Neural cell (in vitro differentiated cells): Measurements from ENCODE around the gene SNX10.

ENCODE experiments used
- EZH2 ChIP-seq: fragments of 200-600, 300-800 bp; shearing (Covaris generic), sonication (generic); IDR thresholded peaks from 2 replicates; pipeline ENCODE4 v1.6.1; 2014; ENCODE audit warnings: antibody characterized with exemption, low read length, borderline replicate concordance, mild to moderate bottlenecking; ENCODE audit not compliant: insufficient read depth, poor library complexity, severe bottlenecking
- POLR2AphosphoS5 ChIP-seq: IDR thresholded peaks from 2 replicates; pipeline ENCODE4 v1.6.1; 2012
- SMC3 ChIP-seq: fragments of 450-650 bp; conservative IDR thresholded peaks from 2 replicates; pipeline ENCODE4 v1.6.1; 2014; ENCODE audit warnings: antibody characterized with exemption, mild to moderate bottlenecking, moderate library complexity; ENCODE audit not compliant: poor library complexity
- TF ChIP-seq, protein P1 (sequence below): fragments of 450-650 bp; IDR thresholded peaks from 2 replicates; pipeline ENCODE4 v1.5.1; 2014; ENCODE audit warnings: antibody characterized with exemption, mild to moderate bottlenecking, moderate library complexity; ENCODE audit not compliant: poor library complexity, severe bottlenecking
- TF ChIP-seq, protein P2 (sequence below): IDR thresholded peaks from 2 replicates; pipeline ENCODE4 v1.6.1; 2012; ENCODE audit warnings: borderline replicate concordance

DNA sequence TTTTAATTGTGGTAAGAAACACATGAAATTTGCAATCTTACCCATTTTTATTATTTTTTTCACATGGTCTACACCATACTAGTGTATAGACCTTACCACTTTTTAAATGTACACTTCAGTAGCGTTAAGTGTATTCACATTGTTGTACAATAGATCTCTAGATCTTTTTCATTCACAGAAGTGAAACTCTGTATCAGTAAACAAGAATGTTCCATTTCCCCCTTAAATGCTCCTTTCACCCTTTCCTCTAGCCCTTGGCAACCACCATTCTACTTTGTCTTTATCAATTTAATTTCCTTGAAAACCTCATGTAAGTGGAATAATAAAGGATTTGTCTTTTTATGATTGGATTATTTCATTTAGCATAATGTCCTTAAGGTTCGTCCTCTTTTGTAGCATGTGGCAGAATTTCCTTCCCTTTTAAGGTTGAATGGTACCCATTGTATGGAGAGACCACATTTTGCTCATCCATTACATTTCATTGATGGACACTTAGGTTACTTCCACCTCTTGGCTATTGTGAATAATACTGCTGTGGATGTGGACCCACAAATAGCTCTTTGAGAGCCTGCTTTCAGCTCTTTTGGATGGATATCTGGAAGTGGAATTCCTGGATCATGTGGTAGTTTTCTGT lies 45.7 kb downstream of the SNX10 start:
- TF ChIP-seq, protein P1, sequence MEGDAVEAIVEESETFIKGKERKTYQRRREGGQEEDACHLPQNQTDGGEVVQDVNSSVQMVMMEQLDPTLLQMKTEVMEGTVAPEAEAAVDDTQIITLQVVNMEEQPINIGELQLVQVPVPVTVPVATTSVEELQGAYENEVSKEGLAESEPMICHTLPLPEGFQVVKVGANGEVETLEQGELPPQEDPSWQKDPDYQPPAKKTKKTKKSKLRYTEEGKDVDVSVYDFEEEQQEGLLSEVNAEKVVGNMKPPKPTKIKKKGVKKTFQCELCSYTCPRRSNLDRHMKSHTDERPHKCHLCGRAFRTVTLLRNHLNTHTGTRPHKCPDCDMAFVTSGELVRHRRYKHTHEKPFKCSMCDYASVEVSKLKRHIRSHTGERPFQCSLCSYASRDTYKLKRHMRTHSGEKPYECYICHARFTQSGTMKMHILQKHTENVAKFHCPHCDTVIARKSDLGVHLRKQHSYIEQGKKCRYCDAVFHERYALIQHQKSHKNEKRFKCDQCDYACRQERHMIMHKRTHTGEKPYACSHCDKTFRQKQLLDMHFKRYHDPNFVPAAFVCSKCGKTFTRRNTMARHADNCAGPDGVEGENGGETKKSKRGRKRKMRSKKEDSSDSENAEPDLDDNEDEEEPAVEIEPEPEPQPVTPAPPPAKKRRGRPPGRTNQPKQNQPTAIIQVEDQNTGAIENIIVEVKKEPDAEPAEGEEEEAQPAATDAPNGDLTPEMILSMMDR: no peak
- TF ChIP-seq, protein P2, sequence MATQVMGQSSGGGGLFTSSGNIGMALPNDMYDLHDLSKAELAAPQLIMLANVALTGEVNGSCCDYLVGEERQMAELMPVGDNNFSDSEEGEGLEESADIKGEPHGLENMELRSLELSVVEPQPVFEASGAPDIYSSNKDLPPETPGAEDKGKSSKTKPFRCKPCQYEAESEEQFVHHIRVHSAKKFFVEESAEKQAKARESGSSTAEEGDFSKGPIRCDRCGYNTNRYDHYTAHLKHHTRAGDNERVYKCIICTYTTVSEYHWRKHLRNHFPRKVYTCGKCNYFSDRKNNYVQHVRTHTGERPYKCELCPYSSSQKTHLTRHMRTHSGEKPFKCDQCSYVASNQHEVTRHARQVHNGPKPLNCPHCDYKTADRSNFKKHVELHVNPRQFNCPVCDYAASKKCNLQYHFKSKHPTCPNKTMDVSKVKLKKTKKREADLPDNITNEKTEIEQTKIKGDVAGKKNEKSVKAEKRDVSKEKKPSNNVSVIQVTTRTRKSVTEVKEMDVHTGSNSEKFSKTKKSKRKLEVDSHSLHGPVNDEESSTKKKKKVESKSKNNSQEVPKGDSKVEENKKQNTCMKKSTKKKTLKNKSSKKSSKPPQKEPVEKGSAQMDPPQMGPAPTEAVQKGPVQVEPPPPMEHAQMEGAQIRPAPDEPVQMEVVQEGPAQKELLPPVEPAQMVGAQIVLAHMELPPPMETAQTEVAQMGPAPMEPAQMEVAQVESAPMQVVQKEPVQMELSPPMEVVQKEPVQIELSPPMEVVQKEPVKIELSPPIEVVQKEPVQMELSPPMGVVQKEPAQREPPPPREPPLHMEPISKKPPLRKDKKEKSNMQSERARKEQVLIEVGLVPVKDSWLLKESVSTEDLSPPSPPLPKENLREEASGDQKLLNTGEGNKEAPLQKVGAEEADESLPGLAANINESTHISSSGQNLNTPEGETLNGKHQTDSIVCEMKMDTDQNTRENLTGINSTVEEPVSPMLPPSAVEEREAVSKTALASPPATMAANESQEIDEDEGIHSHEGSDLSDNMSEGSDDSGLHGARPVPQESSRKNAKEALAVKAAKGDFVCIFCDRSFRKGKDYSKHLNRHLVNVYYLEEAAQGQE: no peak
- TF ChIP-seq SMC3: no peak
- TF ChIP-seq EZH2: no peak
- no peak for TF ChIP-seq POLR2AphosphoS5
